SK-N-SH (cell line): Measurements from ENCODE around the gene KIAA0319L. TPM values are rescaled to one million over a fixed set of nuclear protein-coding genes. Genes with fewer than 3 reads are reported as not detected.

Experiments used
- CTCF ChIA-PET: fragments of 300-600, 350-600 bp; formaldehyde crosslinking; extraction: SDS; loops from one replicate; lab custom pipeline; 2021; lab: Yijun Ruan, JAX
- POLR2A ChIA-PET: fragments of 350-600 bp; sonication (Branson Sonifier 250); formaldehyde crosslinking; extraction: SDS; loops from one replicate; lab custom pipeline; 2020; ENCODE audit warnings: antibody characterized with exemption, inconsistent platforms; lab: Yijun Ruan, JAX
- DNase-seq: peaks from one replicate; pipeline ENCODE4 v3.0.0; 2012
- H2AFZ ChIP-seq: fragments of 200-600 bp; sonication (generic); 2 replicates; pipeline ENCODE4 v1.8.1; 2016; ENCODE audit warnings: antibody characterized with exemption, mild to moderate bottlenecking, low read depth
- H3F3A ChIP-seq: fragments of 200-600 bp; sonication (generic); replicated peaks from 2 replicates; pipeline ENCODE3; 2016; ENCODE audit warnings: antibody characterized with exemption, mild to moderate bottlenecking; ENCODE audit not compliant: insufficient read depth
- H3K27ac ChIP-seq, 2 experiments: fragments of 200-500 bp in 1 of 2; fragments of 200-600 bp in 1 of 2; sonication (Bioruptor generic) in 1 of 2; sonication (generic), shearing (Covaris generic) in 1 of 2; 2 replicates each; pipeline versions ENCODE4 v1.5.1 to v1.6.1; 2014 to 2016; ENCODE audit warnings: low read depth in 2 of 2, inconsistent platforms in 1 of 2, low read length in 1 of 2, mild to moderate bottlenecking in 1 of 2, mixed read lengths in 1 of 2
- H3K27me3 ChIP-seq: fragments of 200-600 bp; sonication (generic), shearing (Covaris generic); 2 replicates; pipeline ENCODE4 v1.6.1; 2016; ENCODE audit warnings: mixed run types; ENCODE audit not compliant: insufficient read depth
- H3K36me3 ChIP-seq, 2 experiments: fragments of 200-500 bp in 1 of 2; fragments of 200-600 bp in 1 of 2; sonication (Bioruptor generic) in 1 of 2; sonication (generic) in 1 of 2; replicated peaks in 1 of 2; 2 replicates each; pipeline versions ENCODE3 to v1.5.1; 2014 to 2016; ENCODE audit warnings: low read length in 1 of 2, mild to moderate bottlenecking in 1 of 2; ENCODE audit not compliant: insufficient read depth in 2 of 2, control insufficient read depth in 1 of 2
- H3K4me1 ChIP-seq, 2 experiments: fragments of 200-500 bp in 1 of 2; fragments of 200-600 bp in 1 of 2; sonication (Bioruptor generic) in 1 of 2; sonication (generic), shearing (Covaris generic) in 1 of 2; 2 replicates each; pipeline versions ENCODE4 v1.5.1 to v1.6.1; 2014 to 2016; ENCODE audit warnings: low read depth in 1 of 2, low read length in 1 of 2, mixed run types in 1 of 2; ENCODE audit not compliant: insufficient read depth in 2 of 2, control insufficient read depth in 1 of 2
- H3K4me2 ChIP-seq: fragments of 200-600 bp; sonication (generic), shearing (Covaris generic); 2 replicates; pipeline ENCODE4 v1.6.1; 2017; ENCODE audit warnings: mixed run types
- H3K4me3 ChIP-seq, 2 experiments: fragments of 200-500 bp in 1 of 2; fragments of 200-600 bp in 1 of 2; sonication (Bioruptor generic) in 1 of 2; sonication (generic), shearing (Covaris generic) in 1 of 2; 2 replicates each; pipeline versions ENCODE4 v1.5.1 to v1.8.1; 2014 to 2016; ENCODE audit warnings: low read depth in 2 of 2, inconsistent platforms in 1 of 2, low read length in 1 of 2, mild to moderate bottlenecking in 1 of 2, mixed read lengths in 1 of 2, moderate library complexity in 1 of 2
- H3K79me2 ChIP-seq: fragments of 200-600 bp; sonication (generic); 2 replicates; pipeline ENCODE4 v1.8.1; 2017; ENCODE audit warnings: mild to moderate bottlenecking; ENCODE audit not compliant: insufficient read depth
- H3K9ac ChIP-seq: fragments of 200-600 bp; sonication (generic); 2 replicates; pipeline ENCODE4 v1.6.1; 2017; ENCODE audit warnings: mixed run types
- H3K9me2 ChIP-seq: fragments of 200-600 bp; sonication (generic); 2 replicates; pipeline ENCODE4 v1.6.1; 2017; ENCODE audit warnings: mixed run types
- H3K9me3 ChIP-seq: fragments of 200-600 bp; sonication (generic); 2 replicates; pipeline ENCODE4 v1.6.1; 2017; ENCODE audit warnings: mixed run types, mild to moderate bottlenecking, moderate library complexity
- H4K20me1 ChIP-seq: fragments of 200-600 bp; sonication (generic); 2 replicates; pipeline ENCODE4 v1.6.1; 2017; ENCODE audit warnings: mild to moderate bottlenecking, mixed run types; ENCODE audit not compliant: insufficient read depth
- ELF1 ChIP-seq: IDR thresholded peaks from 2 replicates; pipeline ENCODE4 v1.4.0; 2012
- REST ChIP-seq: IDR thresholded peaks from 2 replicates; pipeline ENCODE4 v1.6.1; 2012; ENCODE audit warnings: mild to moderate bottlenecking, low read depth, low read length, moderate library complexity
- RFX5 ChIP-seq: IDR thresholded peaks from 2 replicates; pipeline ENCODE4 v1.6.1; 2012; ENCODE audit warnings: mild to moderate bottlenecking, improper control_type of control experiment, low read length
- WGBS: methylation state at CpG from one replicate; pipeline ENCODE4 v1.1.6; 2017; ENCODE audit warnings: low lambda C conversion rate; 5-methylcytosine and 5-hydroxymethylcytosine counted together
- polyA plus RNA-seq, 3 experiments: library from polyadenylated mRNA; depleted of rRNA; stranded (reverse); fragments of >200 nt; gene quantifications; 2 replicates each; pipeline ENCODE4 v1.2.3, GENCODE V29; 2012
- TF ChIP-seq, protein P1 (sequence below): IDR thresholded peaks from 2 replicates; pipeline ENCODE4 v1.4.0; 2012; ENCODE audit warnings: low read depth

KIAA0319L gene
- polyA plus RNA-seq, 1 of the 3 experiments (the other 2 are of a cell fraction): 51.9 TPM

GRCh38 chr1:35576061-35576765, 19.0 kb upstream of the KIAA0319L start:
- H3K4me3 ChIP-seq: no peak overlapping the region
- no peaks in the 10 kb centered on the region for H3K36me3 ChIP-seq
- H3K27me3 ChIP-seq: no peaks in the 10 kb centered on the region
- H4K20me1 ChIP-seq: no peaks in the 10 kb centered on the region
- no peak overlapping the region for H2AFZ ChIP-seq
- no peak for TF ChIP-seq ELF1
- no peaks in the 10 kb centered on the region for H3F3A ChIP-seq
- 86% methylated on average over 10 of the region's 10 CpGs for WGBS
- H3K4me2 ChIP-seq: no peak overlapping the region
- no peaks in the 10 kb centered on the region for H3K9me2 ChIP-seq
- peaks cover 0 to 5% of the 10 kb centered on the region in 2 experiments; a peak in 1 of 4 replicates for H3K4me1 ChIP-seq
- H3K9ac ChIP-seq: no peak overlapping the region
- no peak for DNase-seq
- H3K27ac ChIP-seq: no peak overlapping the region
- CTCF ChIA-PET: no interaction called here
- no peaks in the 10 kb centered on the region for H3K79me2 ChIP-seq
- POLR2A ChIA-PET: no interaction called here
- H3K9me3 ChIP-seq: no peaks in the 10 kb centered on the region

GRCh38 chr1:35575416-35575958, 18.3 kb upstream of the KIAA0319L start:
- CTCF ChIA-PET: interaction anchor here (0.8 to 11.7 kb wide), 2 partner anchors 53 to 151 kb away, joined by 3 to 347 read pairs; no protein-coding TSS in a partner anchor
- POLR2A ChIA-PET: no interaction called here
- TF ChIP-seq REST (no peak), RFX5 (no peak)
- TF ChIP-seq, protein P1, sequence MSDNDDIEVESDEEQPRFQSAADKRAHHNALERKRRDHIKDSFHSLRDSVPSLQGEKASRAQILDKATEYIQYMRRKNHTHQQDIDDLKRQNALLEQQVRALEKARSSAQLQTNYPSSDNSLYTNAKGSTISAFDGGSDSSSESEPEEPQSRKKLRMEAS: no peak
- H3K36me3 ChIP-seq: no peaks in the 10 kb centered on the region
- no peak for DNase-seq
- no peaks in the 10 kb centered on the region for H4K20me1 ChIP-seq
- no peaks in the 10 kb centered on the region for H3K9me3 ChIP-seq
- H3K27ac ChIP-seq: no peak overlapping the region
- H3K4me2 ChIP-seq: no peak overlapping the region
- peaks cover 0 to 5% of the 10 kb centered on the region in 2 experiments; a peak in 1 of 4 replicates for H3K4me1 ChIP-seq
- no peaks in the 10 kb centered on the region for H3K9me2 ChIP-seq
- H2AFZ ChIP-seq: no peak overlapping the region
- H3K9ac ChIP-seq: no peak overlapping the region
- H3K27me3 ChIP-seq: no peaks in the 10 kb centered on the region
- H3F3A ChIP-seq: no peaks in the 10 kb centered on the region
- H3K79me2 ChIP-seq: no peaks in the 10 kb centered on the region
- no peak overlapping the region for H3K4me3 ChIP-seq
- 93% methylated on average over 5 of the region's 5 CpGs for WGBS
